GM08714 (cell line): ENCODE results near the gene PEX19.

Experiments used
- H3K4me3 ChIP-seq: fragments of 200-500 bp; sonication (Bioruptor generic); 2 replicates; pipeline ENCODE4 v1.5.1; 2014; ENCODE audit warnings: mild to moderate bottlenecking, low read length, inconsistent platforms
- ZNF274 ChIP-seq: IDR thresholded peaks from 2 replicates; pipeline ENCODE4 v1.6.1; 2012; ENCODE audit warnings: mild to moderate bottlenecking, low read depth, low read length

PEX19 gene, protein sequence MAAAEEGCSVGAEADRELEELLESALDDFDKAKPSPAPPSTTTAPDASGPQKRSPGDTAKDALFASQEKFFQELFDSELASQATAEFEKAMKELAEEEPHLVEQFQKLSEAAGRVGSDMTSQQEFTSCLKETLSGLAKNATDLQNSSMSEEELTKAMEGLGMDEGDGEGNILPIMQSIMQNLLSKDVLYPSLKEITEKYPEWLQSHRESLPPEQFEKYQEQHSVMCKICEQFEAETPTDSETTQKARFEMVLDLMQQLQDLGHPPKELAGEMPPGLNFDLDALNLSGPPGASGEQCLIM

DNA sequence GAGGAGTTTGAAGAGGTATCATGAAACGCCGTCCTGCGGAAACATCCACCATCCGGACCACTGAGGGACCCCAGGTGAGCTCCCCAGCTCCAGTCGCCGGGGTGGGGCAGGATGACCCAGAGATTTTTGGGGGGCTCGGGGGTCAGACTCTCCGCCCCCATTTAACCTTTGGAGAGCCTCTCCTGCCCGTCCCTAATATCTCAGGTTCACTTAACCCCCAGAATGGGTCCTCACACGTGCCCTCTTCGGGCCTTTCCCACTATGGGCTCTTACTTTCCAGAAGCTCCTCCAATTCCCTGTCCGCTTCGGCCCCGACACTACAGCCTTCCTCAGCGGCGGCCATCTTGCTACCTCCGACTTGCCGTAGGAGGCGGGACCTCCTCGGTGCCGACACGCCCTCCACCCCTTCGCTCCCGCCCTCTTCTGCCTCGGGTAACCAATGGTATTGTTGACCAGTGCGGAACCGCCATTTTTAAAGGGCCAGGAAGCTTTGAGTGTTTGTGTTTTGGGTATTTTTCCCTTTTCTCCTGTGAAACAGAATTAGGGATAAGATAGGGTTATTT is at the start of gene PEX19:
PEX19 (minus strand) TSS at position 352 of the 563 bp plus-strand sequence; CDS start at position 343, 9 bp downstream.
- peak within 1 kb of the TSS; percentile 85 for H3K4me3 ChIP-seq
- no peak for TF ChIP-seq ZNF274

DNA sequence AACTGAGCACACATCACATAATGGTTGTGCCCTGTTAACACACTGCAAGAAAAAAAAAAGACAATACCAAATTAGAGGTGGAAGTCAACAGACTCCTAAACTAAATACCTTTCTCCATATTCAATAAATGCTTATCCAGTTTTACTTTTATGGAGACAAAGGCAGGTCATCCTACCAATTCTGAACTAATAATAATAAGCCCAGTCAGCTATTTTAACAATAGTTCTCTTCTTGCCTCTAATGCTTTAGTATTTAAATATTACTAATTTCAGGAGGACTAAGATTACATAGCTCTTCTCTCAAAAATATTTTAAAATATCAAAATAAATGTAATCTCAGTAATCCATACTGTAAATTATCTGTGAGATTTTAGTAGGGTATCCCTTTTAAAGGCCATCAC is 47.6 kb upstream of the PEX19 start:
- no peak for TF ChIP-seq ZNF274
- H3K4me3 ChIP-seq: no peak overlapping the region

DNA sequence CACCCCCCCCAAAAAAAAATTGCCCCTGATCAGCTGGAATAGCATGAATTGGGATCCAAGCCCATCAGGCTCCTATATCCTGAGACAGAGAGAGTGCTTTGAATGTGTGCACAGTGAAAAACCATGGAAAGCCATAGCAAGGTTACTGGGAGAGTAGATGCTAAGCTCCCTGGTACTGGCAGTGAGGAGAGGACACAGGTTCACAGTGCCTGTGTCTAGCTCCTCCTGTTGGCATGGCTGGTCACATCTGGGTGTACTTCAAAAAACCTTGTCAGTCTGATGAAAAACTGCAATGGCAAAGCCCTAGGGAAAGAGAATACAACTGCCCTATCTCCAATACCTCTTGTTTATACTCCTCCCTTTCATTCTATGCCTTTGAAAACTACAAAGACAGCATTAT is 45.2 kb upstream of the PEX19 start:
- H3K4me3 ChIP-seq: no peak overlapping the region
- no peak for TF ChIP-seq ZNF274

DNA sequence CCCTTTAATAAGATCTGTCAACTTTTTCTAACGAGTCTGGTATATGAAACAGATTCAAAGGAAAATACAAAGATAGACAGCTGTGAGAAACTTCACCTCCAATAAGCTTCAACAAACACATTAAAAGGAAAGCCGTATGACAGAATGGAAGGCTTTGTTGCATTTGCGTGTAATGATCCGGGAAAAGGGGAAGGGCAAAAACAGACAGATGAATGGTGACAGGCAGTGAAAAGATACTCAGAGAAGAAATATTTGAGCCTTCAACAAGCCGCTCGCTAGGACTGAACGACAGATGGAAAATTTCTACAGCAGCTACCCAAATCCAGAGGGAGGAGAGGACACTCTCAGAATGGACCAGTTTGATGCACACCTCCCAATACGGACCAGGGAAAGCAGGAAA is 43.3 kb upstream of the PEX19 start:
- no peak for TF ChIP-seq ZNF274

DNA sequence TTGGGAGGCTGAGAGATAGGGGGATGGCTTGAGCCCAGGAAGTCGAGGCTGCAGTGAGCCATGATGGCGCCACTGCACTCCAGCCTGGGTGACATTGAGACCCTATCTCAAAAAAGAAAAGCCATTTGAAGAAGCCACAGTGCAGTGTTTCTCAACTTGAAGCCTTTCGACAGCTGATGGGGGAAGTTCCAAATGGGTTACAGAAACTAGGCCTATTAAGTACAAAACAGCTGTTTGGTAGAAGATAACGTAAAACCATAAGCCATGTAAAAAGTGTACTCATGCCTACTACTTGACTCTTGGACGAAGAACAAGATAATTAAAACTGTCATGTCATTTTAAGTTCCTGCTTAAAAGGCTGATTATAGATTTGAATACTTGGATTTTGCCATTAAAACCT is 41.5 kb upstream of the PEX19 start:
- TF ChIP-seq ZNF274: no peak
- no peak overlapping the region for H3K4me3 ChIP-seq

More for the DNA sequence above, 43.3 kb upstream of the PEX19 start:
- no peak overlapping the region for H3K4me3 ChIP-seq

DNA sequence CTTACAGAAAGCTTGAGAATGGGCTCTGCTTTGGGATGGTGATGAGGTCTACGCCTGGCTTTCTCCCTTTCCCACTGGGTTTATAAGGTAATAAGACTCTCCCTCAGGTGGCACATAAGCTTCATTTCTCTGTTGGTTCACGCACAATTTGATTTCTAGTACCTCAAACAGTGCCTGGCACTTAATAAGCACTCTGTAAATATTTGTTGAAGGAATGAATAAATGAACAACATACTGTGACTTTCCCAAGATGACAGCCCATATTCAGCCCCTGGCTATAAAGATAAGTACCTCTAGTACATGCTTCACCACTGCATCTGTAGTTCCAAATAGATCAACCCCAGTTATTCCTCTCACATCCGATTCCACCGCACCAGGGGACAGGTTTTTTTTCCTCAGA is 40.3 kb upstream of the PEX19 start:
- TF ChIP-seq ZNF274: no peak
- H3K4me3 ChIP-seq: no peak overlapping the region

DNA sequence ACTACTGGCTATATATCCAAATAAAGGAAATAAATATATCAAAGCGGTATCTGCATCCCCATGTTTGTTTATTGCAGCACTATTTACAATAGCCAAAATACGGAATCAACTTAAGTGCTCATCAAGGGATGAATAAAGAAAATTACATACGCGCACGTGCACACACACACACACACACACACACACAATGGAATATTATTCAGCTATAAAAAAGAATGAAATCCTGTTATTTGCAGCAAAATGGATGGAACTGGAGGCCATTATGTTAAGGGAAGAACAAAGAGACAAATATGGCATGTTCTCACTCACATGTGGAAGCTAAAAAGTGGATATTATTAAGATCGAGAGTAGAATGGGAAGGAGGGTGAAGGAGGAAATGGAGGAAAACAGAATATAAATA is 37.9 kb upstream of the PEX19 start:
- no peak for TF ChIP-seq ZNF274

DNA sequence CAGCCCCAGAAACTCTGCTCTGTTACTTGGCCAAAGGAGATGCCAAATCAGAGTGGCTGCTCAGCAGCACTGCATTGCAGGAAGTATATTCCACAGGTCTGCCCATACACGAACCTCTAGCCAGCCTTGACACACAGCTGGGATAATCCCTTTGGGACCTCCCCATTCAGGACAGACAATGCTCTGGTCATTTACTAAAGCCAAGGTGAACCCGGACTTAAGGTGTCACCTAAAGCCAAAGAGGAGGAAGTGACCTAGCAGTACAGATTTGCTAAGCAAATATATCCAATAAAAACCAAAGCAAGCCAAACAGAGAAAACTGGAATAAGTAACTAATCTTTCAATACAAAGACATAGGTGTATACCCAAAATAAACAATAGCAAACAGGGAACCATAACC is 30.4 kb upstream of the PEX19 start:
- no peak for TF ChIP-seq ZNF274
- H3K4me3 ChIP-seq: no peak overlapping the region

More for the DNA sequence above, 37.9 kb upstream of the PEX19 start:
- H3K4me3 ChIP-seq: no peak overlapping the region

DNA sequence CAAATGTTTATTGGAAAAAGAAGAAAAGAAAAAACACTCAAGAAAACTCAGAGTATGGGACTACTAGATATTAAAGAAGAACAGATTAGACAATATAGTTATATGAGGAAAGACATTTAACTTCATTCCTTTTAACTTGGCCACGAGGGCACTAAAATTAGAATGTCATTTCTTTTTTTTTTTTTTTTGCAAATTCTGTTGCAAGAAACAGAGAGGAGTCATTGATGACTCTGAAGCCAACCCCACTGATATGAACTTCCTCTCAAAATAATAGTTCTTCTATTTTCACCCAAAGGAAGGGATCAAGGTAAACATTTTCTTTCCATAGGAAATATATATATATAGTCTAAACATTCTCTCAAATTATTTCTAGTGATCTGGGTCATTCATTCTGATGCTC is 24.6 kb upstream of the PEX19 start:
- TF ChIP-seq ZNF274: no peak
- no peak overlapping the region for H3K4me3 ChIP-seq

DNA sequence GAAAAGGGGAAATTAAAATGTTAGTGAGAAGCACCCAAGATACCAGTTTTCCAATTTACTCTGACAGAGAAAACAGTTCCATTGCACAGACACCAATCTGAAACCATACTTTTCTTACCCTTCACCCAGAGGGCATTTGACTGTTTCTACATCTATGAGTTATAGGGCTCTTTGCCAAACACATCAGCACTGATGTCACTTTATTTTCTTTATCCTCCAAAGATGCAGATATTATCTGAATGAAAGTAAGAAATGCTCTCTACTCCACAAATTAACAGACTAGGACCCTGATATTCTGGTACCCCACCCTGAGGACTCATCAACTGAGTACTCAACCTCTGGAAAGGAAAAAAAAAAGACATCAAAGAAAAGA is 24.2 kb upstream of the PEX19 start:
- H3K4me3 ChIP-seq: no peak overlapping the region
- TF ChIP-seq ZNF274: no peak

DNA sequence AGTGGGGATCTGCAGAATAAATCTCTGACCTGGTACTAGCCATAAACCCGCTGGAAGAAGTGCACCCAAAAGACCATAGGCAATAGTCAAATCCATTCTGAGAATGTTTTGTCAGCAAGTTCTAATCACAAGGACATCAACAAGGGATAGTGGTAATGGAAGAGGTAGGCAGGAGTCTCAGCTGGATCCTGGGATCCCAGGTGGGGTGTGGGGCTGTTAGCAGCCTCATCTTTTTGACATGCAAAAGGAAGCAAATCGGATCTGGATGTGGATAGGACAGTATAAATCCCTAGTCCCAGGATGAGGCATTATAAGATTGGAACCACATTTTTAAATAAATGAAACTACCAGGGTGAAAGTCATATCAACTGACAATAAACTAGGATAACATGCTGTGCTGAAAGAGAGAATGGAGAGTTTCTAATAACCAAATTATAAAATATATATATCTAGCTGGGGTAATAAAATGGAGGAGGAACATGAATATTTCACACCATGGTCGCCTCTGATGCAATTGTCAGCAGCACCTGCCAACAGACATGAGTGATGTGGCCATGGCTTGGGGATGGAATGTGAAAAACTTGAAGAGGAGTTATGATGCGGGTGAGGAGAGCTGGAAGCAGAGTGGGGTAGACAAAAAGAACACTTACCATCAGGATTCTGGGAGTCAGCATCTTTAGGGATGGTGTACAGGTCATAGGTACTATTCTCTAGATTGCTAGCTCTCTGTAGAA is 23.7 kb upstream of the PEX19 start:
- TF ChIP-seq ZNF274: no peak
- H3K4me3 ChIP-seq: no peak overlapping the region

DNA sequence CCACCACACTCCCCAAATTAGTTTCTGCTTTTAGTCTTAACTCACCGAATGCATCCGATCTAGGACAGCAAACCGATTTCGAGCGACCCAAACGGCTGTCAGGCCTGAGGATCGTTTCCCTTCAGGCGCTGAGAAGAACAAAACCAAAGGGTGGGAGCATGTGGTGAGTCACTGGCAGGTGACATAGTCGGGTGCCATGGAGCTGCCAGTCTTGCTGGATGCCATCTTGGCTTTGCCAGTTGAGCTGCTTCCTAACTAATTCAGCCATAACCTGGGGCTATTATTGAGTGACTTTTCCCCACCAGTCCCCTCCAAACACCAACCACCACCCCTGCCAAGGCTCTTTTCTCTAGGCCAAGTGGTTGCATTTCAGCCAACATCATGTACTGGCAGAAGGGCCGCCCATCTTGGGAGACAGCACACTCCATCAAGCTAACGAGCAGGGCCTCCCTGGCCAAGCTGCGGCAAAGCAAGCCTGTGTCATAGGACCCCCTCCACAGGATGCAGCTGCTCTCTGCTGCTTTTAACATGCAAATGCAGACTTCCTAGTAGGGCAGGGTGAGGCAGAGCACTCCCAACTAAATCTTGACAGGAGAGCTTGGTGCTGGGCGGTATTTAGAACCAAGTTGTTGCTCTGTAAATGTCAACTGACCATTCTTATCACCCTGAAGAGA is 22.3 kb upstream of the PEX19 start:
- no peak for TF ChIP-seq ZNF274
- H3K4me3 ChIP-seq: no peak overlapping the region

DNA sequence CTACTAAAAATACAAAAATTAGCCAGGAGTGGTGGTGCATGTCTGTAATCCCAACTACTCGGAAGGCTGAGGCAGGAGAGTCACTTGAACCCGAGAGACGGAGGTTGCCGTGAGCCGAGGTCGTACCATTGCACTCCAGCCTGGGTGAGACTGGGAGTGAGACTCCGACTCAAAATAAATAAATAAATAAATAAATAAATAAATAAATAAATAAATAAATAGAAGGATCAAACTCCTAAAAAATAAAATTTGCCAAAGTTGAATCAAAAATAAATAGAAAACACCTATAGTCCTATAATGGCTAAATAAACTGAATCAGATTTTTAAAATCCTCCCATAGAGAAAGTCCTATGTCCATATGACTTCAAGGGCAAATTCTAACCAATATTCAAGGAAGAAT is 15.2 kb upstream of the PEX19 start:
- TF ChIP-seq ZNF274: no peak
- no peak overlapping the region for H3K4me3 ChIP-seq

DNA sequence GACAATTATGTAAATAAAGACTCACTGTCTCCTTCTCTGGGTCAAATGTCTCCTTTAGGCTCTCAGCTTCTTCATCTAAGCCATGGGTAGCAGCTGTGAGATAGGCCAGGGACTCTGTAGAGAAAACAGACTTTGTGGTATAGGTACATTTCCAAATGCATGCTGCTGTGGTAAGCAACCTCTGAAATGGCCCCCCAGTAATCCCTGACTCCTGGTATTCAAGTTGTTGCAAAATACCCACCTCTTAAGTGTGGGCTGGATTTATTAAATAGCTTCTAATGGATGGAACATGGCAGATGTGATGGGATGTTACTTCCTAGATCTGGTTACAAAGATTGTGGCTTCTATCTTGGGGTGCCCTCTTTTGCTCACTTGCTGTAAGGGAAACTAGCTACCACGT is 11.1 kb upstream of the PEX19 start:
- no peak for TF ChIP-seq ZNF274
- H3K4me3 ChIP-seq: no peak overlapping the region
